HL-60/S4 (cell line): ENCODE results near the gene PPP3CA.

Source experiments
- in situ Hi-C: fragments of 300-500 bp; cut with MboI; formaldehyde crosslinking; loops from 2 replicates; pipeline ENCODE4 v1.14.3; 2022; ENCODE audit warnings: low sequenced_read_pairs

Gene PPP3CA

DNA sequence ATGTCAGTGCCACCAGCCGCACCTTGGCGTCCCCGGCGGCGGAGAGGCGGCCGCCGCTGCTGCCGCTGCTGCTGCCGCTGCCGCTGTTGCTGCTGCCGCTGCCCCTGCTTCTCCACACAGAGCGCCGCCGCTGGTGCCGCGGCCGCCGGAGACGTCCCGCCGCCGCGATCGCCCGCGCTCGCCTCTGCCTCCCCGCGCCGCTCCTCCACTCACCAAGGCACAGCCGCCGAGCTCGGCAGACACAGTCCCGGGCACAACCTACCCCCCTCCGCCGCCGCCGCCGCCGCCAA, at the start of gene PPP3CA:
TSS of gene PPP3CA (minus strand) at position 260 of the 290 bp plus-strand sequence.
- in situ Hi-C loops = no loop called here

DNA sequence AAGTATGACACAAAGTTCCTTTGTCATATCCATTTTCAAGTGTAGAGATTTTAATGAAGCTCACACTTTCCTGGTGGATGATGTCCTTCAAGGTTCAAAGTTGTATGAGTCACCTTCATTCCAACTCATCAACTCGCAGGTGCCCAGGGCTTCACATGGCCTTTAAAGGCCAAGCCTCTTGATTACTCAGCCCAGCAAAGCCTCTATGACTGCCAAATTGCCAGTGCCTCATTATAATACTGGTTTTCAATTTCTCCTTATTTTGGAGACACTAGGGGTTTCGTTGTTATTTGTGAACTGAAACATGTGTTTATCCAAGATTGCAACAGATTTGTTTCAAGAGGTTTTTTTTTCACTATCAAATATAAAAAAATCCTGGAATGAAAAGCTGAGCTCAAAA, 45.9 kb upstream of the PPP3CA start:
- in situ Hi-C loops = no loop called here

DNA sequence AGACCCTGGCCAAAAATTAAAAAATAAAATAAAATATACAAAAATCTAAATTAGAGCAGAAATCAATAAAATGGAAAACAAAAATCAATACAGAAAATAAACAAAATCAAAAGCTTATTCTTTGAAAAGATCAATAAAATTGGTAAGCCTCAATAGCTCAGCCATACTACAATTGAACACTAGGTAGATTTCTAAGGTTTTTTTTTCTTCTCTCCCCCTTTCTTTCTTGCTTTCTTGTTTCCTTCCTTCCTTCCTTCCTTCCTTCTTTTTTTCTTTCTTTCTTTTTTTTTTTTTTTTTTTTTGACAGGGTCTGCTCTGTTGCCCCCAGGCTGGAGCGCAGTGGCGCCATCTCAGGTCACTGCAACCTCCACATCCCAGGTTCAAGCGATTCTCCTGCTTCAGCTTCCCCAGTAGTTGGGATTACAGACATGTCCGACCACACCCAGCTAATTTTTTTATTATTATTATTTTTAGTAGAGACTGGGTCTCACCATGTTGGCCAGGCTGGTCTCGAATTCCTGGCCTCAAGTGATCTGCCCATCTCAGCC, 23.4 kb upstream of the PPP3CA start:
- in situ Hi-C loops = no loop called here

DNA sequence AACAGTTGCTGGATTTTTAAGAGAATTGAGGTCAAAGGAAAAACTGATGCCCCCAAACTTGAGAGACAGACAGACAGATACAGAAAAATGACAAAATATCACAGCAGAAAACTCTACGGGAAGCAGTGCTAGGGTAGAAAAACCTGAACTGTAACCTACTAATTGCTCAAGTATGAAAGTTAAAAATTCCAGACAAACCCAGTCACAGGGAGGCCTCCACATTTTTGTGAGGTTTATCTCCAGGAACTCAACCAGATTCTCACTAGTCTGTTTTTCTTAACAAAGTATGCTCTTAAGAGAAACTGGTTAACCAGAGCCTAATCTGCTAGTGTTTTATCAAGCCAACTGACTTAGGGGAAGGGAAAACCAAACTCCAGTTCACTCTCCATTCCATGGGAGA, 19.9 kb upstream of the PPP3CA start:
- in situ Hi-C loops = no loop called here

DNA sequence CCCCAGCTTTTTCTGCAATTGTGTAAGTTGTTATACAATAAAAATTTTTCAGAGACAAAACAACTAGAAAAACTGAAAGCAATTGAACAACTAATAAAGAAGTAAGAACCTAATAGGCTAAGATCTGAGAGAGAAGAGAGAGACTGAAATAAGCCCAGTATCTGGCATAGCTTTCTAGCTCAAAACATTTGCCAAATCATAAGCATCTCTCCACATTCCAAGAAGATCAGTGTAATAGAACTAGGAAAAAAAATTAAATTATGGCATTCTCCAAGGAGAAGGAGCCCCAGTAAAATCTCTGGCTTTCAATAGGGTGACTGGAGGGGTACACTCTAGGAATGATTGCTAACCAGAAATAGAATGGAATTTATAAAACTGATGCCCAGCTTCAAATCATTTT, 19.0 kb upstream of the PPP3CA start:
- in situ Hi-C loops = no loop called here

DNA sequence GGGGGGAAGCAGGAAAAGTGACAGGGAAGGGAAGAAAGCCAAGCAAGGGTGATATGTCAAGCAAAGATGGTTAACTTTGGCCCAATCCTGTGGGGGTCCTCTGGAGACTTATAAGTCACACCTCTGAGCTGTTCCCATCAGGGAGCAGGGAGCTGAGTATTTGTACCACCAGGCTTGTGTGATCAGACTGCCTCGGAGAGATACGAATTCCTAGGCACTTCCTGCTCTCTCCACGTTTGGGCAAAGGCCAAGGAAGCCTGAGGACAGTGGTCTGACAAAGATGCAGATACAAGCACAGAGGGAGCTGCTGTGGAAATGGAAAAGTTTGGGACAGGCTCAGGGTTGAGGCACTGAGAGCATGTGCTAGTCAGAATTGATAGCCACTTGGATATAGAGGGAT, 10.4 kb upstream of the PPP3CA start:
- in situ Hi-C loops = no loop called here

DNA sequence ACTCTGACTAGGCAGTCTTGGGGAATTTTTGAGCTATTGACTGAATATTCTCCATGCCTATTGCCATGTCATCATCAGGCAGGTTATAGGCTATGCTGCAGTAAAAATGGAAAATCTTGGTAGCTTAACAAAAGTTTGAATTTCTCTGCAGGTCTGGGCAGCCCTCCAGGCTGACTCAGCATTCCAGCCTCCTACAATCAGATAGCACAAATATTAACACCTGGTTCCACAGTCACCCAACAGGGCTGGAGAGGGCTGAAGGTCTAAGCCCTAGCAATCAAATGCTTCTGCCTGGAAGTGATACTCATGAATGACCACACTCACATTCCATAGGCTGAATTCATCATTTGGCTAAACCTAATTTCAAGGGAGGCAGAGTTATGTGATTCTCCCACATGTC, 9.6 kb upstream of the PPP3CA start:
- in situ Hi-C loops = no loop called here

DNA sequence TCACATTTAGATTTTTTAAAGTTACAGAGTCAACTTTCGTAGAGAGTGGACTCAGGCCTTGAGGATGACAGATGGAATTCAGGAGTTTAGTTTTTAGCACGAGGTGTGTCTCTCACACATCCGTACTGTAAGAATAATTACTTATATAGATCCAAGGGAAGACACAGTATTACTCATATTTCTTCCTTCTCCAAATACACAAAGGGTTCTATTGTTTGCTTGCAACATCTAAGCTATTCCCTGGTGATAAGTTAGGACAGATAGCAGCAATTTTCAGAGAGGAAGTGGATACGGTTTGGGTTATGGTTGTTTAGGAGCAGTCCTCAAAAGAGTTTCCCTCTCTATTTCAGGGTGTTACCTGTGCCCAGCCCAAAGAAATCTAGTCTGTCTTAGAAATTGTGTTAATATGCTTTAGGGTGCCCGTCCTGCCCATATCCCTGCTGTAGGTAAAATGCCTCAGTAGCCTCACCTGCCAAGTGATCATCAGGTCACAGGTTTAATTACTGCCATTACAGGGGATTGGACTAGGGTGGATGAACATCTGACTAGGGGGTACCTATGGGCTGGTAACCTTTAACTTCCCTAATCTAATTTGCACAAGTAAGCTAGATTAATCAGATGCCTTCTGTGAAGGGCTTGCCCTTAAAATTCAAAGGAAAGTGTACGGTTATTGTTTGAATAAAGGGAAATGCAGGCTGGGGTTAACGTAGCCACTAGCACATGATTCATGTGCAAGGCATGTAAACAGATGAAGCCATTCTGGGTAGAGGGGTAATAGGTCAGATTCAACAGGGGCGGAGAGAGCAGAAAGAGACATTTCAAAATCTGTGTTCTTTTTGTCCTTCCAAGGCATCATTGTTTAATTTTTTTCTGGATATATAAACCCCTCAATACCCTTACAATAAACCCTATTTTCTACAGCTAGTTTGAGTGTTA, 8.7 kb upstream of the PPP3CA start:
- in situ Hi-C loops = no loop called here

DNA sequence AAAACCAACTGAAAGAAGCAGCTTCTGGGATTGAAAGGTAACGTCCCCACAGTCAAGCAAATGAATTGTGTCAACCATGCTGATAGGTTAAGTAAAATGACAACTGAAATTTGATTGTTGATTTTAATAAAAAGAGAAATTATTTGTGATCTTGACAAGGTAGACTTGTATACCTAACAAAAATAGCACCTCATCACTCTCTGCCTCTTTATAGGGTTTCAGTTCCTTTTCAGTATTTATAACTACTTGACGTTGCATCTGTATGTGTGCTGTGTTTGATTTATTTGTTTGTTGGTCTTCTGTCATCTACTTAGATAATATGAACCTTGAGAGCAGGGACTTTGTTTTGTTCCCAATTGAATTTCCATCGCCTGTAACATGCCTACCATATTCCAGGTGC, 7.9 kb upstream of the PPP3CA start:
- in situ Hi-C loops = no loop called here

DNA sequence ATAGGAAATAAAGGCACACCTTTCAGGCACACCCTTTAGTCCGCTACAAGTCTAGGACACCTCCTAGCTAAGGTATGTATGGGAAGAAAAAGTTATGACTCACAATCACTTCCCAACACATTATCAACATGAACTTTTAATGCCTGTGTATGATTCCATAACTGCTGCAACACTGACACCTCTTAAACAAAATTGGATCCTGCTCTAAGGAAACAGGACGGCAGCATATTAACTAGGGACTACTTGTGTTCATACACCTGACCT, 2.4 kb upstream of the PPP3CA start:
- in situ Hi-C loops = no loop called here

DNA sequence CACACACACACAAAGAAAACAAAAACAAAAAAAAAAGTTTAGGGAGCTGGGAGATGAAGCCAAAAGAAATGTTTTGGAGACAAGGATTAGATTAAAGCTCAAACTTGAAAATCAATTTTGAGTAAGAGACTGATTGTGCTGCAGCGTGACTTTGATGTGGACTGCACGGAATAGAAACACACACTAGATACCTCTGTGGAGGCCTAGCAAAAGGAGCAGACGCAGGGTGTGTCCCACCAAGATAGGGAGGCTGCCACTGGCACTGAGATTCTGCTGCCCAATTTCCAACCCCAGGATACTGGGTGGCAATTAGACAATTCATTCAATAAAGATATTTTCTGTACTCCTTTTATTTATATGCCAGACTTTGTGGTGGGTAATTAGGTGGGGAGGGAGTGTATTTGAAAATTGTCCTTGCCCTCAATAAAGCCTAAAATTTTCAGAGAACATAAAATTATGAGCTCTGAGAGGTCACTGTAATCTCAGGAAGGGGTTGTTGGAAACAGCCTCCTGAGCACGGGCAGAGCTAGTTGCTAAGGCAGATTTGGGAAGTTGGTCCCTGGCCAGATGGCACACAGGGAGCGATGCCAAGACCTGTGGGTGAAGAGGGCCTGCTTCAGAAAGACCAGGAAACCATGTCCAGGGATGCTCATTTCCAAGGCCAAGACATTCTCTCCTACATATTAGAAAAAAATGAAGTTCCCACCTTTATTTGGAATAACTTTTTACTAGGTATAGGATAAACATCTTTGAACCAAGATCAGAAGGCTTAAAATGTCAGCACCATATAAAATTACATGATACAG, 1.9 kb upstream of the PPP3CA start:
- in situ Hi-C loops = no loop called here

DNA sequence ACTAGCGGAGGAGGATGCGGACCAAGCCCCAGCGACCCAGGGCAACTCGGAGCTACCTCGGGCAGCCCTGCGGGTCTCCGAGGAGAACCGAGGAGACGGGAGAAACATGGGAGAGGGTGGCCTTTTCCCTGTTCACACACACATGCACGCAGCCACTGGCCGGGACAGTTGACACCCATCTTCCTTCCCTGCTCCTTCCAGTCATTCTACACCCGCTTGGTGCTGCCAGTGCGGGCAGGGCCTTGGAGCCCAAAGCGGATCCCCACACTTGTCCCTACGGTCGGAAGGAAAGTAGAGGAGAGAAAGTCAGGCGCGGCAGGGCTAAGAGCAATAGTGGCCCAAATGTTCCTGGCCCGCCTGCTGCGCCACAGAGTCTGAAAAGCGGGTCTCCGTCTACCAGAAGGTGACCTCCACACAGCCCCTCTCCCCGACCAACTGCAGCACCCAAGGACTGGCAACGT, 1.1 kb upstream of the PPP3CA start:
- in situ Hi-C loops = no loop called here

DNA sequence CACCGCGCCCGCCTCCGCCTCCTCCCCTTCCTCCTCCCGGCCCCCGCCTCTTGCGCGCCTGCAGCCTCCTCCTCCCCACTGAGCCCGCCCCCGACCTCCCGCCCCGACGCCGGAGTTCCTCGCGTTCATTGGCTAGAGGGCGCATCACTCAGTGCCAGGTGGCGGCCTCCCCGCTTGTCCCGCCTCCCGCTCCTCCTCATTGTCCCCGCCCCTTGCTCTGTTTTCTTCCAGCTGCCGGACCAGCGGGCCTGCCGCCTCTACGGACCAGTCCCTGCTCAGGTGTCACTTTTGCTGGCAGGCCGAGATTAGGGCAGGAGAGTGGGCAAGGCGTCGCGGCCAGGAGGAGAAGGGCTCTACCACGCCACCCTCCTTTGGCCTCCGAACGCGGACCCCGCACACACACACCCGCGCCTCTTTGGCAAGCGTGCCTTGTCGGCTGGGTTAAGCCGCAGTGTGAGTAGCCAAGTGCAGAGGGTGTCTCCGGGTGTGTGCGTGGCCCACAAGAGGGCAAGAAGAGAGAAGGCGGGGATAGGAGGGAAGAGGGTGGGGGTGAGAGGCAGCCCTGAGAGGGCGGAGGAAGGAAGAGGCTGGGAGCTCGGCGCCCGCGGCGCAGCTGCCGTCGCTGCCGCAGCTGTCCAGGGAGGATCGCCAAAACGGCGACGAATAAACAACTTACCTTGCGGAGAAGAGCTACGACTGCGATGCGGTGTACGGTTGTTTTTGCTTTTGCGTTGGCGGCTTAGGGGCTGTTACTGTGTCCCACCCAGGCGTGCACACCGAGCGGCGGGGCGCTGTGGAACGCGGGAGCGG, 436 bp upstream of the PPP3CA start:
- in situ Hi-C loops = no loop called here

DNA sequence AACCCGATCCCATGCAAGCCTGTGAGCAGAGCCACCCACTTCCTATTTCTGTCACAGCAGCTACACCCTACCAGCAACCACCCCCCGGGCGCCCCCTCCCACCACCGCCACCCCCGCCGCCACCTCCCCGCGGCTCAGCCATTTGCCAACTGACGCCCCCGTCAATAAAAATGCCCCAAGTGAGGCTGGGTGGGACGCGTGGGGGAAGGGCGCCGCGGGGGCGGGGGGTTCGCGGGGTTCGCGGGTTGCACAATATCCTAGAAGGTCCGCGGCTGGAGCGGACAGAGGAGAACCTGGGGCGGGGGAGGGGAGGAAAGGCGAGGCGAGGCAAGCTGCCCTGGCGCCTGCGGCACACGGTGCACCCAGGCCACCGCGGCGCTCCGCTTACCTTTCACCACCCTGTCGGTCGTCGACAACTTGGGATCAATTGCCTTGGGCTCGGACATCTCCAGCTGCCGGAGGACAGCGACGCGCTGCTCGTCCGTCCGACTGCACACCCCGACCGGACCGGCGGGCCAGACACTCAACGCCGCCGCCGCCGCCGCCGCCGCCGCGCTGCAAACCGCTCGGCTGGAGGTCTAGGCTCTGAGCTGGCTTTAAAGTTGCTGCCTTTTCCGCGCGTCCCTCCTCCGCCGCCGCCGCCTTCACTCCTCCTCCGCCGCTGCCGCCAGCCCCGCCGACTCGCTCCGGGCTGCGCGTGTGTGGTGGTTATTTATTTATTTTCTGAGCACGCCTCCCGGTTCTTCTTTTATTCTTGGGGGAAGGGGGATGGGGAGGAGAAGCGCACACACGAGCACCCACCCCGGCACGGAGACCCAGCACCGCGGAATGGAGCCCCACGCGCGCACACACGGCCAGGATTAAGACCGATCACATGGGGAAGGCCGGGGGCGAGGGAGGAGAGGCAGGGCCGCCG, 717 bp downstream of the PPP3CA start:
- in situ Hi-C loops = no loop called here

DNA sequence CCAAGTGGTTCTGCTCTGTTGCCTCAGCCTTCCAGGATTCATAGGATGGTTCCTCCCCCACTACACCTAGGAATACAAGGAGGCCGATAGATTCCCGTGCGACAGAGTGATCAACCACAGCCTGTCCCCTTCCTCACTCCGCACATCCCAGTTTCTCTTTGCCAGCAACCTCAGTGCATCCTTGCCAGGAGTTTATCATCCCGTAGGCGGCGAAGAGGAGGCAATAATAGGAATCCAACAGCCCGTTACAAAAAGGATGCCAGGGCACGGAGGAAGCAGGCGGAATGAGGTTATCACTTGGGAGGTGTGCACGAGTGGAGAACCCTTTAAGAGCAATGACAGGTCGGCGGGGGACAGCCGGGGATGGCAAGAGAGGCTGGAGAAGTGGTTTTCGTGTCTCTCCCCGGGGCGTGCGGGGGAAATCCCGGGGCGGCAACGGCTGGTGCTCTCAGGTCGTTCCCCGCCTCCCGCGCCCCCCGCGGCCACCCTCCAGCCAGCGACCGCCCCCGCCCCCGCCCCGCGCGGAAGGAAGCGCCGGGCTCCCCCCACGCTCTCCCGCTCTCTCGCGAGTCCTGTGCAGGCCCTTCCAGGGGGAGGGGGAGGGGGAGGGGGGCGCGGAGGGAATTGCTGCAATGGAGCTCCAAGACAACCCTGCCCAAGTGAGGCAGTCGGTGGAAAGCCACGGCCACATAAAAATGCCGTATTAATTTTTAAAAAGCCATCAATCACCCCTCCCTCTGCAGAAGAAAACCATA, 1.6 kb downstream of the PPP3CA start:
- in situ Hi-C loops = no loop called here

DNA sequence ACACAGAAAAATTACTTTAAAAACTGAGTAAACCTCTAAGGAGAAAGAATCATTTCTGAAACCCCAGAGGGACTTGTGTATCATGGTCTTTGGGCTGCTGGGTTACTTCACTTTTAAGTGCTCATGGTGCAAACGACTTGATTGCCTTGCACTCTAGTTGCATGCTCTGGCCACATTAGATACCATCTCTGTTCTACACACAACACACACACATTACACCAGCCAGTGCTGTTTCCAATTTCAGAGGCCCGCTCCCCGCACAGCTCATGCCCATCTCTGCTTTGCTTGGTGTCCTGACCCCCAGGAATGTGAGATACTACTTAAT, 2.1 kb downstream of the PPP3CA start:
- in situ Hi-C loops = no loop called here

DNA sequence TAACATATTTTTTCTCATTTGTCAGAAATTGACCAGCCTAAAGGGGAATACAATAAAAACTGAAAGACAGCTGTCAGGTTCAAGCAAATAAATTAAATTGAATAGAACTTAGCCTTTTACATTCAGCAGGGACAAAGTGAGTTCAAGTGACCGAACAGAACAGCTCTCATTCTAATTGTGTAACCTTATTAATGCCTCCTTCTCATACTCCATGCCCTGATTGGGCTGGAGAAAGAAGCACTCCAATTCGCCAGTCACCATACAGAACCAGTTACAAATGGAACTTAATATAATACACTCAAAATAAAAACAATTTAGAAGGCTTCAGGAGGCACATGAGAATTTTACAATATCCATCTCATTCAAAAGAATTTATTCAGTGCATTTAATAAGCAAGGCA, 8.0 kb downstream of the PPP3CA start:
- in situ Hi-C loops = no loop called here

DNA sequence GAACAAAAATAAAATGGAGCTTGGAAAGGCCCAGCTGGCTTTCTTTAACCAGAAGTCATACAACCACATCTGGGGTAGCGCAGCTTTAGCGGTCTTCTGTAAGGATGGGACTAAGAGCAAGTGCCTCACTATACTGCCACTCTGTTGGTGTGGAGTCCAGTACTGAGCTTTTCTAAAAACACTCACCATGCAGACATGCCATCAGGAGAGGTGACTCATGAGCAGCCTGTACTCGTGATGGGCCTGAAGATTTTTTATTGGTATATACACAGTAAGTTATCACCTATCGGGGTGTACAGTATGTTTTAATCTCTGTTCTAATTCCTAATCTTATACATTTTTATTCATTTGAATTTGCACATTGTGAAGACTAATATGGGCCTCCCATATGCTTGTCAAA, 9.6 kb downstream of the PPP3CA start:
- in situ Hi-C loops = no loop called here

DNA sequence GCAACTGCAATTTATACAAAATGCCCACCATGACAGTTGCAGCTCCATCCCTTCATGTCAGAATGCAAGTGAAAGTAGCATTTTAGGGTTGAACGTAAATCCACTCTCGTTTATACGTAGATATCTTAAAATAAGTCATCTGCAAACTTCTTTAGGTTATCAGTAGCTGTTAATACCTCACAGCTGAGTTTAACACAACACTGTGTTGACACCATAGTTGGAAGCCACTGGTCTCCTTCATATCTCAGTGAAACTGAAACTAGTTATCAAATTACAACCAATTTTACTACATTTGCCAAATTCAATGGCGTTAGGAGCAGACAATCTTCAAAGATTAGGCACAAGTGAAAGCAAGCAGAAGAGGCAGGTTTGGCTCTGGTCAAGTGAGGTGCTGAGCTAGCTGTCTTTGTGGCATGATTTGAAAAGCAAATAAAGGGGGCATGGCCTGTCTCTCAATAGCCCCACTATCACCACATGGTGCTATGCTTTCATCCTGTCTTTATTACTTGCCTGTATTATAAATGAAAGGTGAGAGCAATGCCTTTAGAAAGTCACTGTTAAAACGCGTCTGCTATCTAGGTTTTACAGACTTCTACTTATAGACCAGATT, 12.3 kb downstream of the PPP3CA start:
- in situ Hi-C loops = no loop called here
